Peyer's patch (tissue), 4 donors: ENCODE data around the gene CLCN4.

ENCODE experiments used
- CTCF ChIP-seq, 6 experiments: fragments of 450-650 bp in 4 of 6; fragments of 200-600 bp in 2 of 6; sonication (generic) in 1 of 6; IDR thresholded peaks; one replicate each; pipeline ENCODE4 v1.5.1; 2017 to 2019; ENCODE audit warnings: antibody characterized with exemption in 6 of 6, mild to moderate bottlenecking in 3 of 6, moderate library complexity in 1 of 6
- POLR2A ChIP-seq, 2 donors: fragments of 450-650 bp; IDR thresholded peaks; one replicate each; pipeline ENCODE4 v1.5.1; 2017; ENCODE audit warnings: antibody characterized with exemption in 2 of 2, mild to moderate bottlenecking in 2 of 2, moderate library complexity in 2 of 2

GRCh38 chrX:10157032-10157341, 212 bp downstream of the CLCN4 start:
- TF ChIP-seq CTCF (IDR thresholded peaks at IDR 0.05) (no peak), POLR2A (IDR thresholded peaks at IDR 0.05) (no peak)
